ENCODE data around the gene EHBP1. TPM values are rescaled to one million over a fixed set of nuclear protein-coding genes. Genes with fewer than 3 reads are reported as not detected.

Gene EHBP1
- total RNA-seq, 2 donors from 2014 or later, result 22.6 to 32.1 TPM

DNA sequence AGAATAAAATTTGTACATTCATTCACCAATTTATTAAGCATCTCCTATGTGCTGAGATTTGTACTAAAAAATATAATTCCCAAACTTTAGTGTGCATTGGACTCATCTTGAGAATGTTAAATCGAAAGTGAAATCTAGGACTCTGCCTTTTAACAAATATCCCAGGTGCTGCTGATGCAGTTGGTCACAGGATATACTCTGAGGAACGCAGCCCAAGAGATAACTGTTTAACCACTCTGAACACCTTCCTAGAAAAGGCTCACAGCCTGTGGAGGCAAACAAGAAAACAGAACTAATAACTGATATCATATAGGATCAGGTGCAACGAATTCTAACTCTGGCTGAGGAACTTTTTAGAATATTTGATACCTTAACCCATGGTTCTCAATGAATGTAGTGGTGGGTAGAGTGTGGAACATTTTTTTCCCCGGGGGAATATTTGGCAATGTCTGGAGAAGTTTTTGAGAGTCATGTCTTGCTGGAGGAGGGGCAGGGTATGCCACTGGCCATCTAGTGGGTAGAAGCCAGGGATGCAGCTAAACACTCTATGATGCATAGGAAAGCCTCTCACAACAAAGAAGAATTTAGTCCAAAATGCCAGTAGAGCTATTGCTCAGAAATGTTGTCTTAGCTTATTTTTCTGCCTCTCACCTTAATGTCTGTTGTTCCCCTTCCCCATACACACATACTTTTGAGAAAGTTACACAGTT, 96.5 kb downstream of the EHBP1 start:
- intact Hi-C loops (cut with DNase I, micrococcal nuclease), result no loop called here
- DNase-seq, result no peak
- no peak for ATAC-seq

DNA sequence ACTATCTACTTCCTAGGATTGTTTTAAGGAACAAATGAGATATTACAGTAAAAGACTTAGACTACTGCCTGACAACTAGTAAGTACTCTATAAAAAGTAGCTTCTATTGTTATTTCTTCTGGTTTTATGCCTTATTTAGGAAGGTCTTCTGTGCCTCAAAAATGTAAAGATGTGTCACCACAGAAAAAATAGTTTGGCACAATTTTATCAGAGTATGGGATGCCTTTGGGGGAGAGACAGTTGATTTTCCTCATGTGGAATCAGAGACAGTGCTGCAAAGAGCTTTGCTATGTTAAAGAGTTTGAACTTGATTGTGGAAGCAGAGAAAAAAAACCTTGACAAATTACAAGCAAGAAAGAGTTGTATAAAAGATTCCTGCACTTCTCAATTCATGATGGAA, 98.4 kb downstream of the EHBP1 start:
- intact Hi-C loops (cut with DNase I, micrococcal nuclease), result no loop called here
- ATAC-seq (no peak), DNase-seq (no peak)

DNA sequence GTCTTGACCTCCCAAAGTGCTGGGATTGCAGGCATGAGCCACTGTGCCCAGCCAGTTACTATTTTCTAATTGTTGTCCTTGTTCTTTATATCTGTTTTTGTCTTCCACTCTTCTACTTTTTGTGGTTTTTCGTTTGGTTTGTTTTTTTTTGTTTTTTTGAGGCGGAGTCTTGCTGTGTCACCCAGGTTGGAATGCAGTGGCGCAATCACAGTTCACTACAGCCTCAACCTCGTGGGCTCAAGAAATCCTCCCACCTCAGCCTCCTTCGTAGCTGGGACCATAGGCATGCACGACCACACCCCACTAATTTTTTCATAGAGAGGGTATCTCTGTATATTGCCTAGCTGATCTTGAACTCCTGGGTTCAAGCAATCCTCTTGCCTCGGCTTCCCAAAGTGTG, 100.7 kb downstream of the EHBP1 start:
- DNase-seq (no peak), ATAC-seq (no peak)
- intact Hi-C loops (cut with DNase I, micrococcal nuclease), result no loop called here

DNA sequence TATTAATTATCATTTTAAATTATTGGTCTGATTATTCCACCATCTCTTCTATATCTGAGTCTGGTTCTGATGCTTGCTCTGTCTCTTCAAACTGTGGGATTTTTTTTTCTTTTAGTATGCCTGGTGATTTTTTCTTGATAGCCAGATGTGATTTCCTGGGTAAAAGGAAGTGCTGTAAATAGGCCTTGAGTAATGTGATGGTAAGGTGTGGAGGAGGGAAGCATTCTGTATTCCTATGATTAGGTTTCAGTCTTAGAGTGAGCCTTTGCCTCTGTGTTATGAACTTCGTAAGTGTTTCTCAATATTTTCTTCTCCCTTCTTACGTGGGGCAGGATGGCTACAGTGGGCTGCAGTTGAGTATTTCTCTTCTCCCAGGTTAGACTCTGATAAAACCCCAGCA, 103.0 kb downstream of the EHBP1 start:
- DNase-seq, result no peak
- intact Hi-C loops (cut with DNase I, micrococcal nuclease), result no loop called here
- no peak for ATAC-seq

DNA sequence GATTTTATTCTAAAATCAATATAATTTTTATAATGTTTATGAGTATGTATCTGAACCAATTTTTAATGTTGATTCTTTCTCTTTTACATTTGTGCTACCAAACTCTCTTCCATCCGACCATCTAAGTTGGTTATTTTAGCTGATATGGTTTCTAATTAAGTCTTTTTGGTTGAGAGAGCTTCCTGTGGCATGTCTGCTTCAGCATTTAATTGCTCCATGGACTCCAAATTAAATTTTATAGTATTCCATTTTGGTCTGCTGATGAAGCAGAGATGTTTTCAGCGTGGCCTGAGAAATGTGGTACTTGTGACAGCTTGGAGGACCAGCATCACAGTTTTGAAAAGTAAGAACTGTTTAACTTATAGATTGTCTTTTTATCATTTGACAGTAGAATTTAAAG, 105.6 kb downstream of the EHBP1 start:
- ATAC-seq (no peak), DNase-seq (no peak)
- intact Hi-C loops (cut with DNase I, micrococcal nuclease), result no loop called here

DNA sequence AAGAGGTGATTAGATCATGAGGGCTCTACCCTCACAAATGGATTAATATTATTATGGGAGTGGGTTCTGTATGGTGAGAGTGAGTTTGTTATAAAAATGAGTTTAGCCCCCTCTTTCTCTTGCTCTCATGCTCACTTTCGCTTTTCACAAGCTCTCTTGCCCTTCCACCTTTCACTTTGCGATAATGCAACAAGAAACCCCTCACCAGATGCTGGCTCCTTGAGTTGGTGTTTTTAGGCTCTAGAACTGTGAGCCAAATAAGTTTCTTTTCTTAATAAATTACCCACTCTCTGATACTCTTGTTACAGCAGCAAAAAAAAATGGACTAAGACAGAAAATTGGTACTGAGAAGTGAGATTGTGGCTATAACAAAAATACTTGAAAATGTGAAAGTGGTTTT, 106.5 kb downstream of the EHBP1 start:
- ATAC-seq (no peak), DNase-seq (no peak)
- intact Hi-C loops (cut with DNase I, micrococcal nuclease), result no loop called here

DNA sequence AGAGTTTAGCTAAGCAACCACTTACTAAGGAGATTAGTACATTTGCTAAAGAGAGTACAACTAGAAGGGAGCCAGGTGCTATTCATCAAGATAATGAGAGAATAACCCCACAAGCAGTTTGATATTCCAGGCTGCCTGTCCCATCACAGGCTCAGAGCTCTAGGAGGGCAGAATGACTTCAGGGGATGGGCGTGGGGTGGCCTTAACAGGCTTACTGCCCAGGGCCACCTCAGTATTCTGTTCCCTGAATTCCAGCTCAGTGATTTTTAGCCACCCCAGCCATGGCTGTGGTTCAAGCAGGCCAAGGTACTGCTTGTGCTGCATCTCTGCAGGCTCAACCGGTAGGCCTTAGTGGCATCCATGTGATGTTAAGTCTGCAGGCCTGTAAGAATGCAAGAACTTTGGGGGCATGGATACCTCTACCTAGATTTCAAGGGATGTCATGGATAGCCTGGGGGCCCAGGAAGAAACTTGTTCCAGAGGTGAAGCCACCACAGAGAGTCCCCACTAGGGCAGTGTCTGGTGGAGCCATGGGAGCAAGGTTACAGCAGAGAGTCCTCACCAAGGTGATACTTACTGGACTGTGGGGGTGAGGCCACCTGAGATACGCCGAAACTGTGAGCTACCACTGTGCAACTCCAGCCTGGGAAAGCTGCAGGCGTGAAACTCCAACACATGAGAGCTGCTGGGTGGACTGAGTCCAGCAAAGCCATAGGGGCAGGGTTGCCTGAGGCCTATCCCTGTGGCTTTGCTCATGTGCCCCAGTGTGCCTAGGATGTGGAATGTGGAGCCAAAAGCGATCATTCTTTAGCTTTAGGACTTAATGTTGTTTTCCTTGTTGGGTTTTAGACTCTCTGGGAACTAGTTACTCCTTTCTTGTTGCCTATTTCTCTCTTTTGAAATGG, 107.7 kb downstream of the EHBP1 start:
- DNase-seq, result no peak

DNA sequence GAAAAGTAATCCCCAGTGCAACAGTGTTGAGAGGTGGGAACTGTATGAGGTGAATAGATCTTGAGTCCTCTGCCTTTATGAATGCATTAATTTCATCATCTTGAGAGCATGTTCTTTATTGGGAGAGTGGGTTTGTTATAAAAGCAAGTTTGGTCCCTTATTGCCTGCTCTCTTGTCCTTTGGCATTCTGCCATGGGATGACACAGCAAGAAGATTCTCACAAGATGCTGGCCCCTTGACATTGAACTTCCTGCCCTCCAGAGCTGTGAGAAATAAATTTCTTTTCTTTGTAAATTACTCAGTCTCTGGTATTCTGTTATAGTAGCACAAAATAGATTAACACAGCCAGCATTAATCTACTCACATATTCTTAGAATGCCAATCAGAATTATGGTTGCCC, 108.6 kb downstream of the EHBP1 start:
- intact Hi-C loops (cut with DNase I, micrococcal nuclease), result no loop called here
- no peak for ATAC-seq
- DNase-seq, result no peak

More for the DNA sequence above, 107.7 kb downstream of the EHBP1 start:
- no peak for ATAC-seq
- intact Hi-C loops (cut with DNase I, micrococcal nuclease), result no loop called here

DNA sequence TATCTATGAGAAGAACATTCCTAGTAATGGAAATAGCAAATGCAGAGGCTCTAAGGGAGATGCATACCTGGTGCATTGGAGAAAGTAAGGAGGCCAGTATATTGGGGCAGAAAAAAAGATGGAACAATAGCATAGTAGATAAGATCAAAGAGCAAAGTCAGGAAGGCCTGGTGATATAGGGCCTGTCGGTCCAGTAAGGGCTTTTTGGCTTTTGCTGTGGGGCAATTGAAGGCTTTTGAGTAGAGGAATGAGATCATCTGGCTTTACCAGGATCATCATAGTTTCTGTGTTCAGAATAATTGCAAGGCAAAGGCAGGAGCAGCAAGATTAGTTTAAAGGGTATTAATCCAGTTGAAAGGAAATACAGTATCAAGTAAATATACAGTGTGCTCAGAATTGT, 111.8 kb downstream of the EHBP1 start:
- ATAC-seq, result no peak
- intact Hi-C loops (cut with DNase I, micrococcal nuclease), result no loop called here
- no peak for DNase-seq

DNA sequence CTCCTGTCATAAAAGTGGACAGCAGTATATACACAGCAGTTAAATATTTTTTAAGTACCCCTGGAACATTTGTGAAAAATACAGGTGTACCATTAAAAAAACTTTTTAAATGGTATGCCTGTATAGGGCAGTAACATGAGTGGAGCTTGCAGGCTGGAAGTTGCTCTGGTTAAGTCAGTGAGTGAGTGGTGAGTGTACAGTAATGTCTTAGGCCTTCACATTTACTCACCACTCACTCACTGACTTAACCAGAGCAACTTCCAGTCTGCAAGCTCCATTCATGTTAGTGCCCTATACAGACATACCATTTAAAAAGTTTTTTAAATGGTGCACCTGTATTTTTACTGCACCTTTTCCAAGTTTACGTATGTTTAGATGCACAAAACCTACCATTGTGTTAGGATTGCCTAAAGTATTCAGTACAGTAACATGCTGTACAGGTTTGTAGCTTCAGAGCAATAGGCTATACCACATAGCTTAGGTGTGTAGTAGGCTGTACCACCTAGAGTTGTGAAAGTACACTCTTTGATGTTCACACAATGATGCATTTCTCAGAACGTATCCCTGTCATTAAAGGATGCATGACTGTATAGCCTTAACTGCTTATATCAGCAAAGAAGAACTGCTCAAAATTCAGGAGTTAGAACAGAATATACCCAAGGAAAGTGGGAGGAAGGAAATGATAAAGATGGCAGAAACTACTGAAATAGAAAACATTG, 112.6 kb downstream of the EHBP1 start:
- DNase-seq (no peak), ATAC-seq (no peak)
- intact Hi-C loops (cut with DNase I, micrococcal nuclease), result no loop called here

DNA sequence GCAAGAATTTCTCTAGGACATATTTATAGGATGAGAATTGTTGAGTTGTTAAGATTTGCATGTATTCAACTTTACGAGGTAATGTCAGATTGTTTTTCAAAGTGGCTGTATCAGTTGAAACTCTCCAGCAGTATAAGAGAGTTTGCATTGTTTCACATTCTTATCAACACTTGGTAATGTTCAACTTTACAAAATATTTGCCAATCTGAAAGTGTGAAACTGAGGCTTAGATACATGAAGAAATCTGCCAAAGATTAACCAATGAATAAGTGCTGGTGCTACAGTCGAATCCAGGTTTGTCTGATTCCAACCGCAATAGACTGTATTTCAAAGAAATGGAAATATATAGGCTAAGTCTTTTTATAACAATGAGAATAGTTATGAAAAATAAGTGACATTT, 117.0 kb downstream of the EHBP1 start:
- no peak for DNase-seq
- intact Hi-C loops (cut with DNase I, micrococcal nuclease), result no loop called here
- ATAC-seq, result no peak

DNA sequence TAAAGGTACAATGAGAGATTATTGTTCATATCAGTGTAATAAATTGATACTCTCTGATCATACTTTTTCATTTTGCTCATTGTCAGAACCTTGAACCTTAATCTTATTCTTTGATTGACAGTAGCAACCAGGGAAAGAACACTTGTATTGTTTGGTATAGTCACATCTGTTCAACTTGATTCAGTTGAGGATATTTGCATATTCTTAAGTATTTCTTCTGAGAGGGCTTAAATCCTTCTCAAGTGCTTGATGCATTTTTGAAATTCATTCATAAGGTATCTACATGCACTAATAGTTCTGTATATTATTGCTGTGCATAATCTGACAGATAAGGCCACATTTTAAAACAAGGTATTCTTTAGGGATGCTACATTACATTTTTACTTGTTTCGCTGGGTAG, 118.9 kb downstream of the EHBP1 start:
- no peak for ATAC-seq
- DNase-seq, result no peak
- intact Hi-C loops (cut with DNase I, micrococcal nuclease), result no loop called here

DNA sequence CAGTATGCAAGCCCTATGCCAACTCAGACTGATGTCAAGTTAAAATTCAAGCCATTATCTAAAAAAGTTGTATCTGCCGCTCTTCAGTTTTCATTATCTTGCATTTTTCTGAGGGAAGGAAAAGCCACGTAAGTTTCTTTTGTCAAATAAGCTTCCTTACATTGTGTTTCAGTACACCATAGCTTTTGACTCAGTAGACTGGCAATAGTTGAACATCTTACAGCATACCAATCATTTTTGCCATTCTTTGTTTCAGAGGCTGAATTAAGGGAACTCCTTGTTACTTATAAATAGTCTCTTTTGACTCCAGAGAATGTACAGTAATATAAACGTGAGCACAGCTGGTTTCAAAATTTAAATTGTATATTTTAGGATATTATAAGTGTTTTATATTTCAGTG, 120.6 kb downstream of the EHBP1 start:
- ATAC-seq (no peak), DNase-seq (no peak)
- intact Hi-C loops (cut with DNase I, micrococcal nuclease), result no loop called here

DNA sequence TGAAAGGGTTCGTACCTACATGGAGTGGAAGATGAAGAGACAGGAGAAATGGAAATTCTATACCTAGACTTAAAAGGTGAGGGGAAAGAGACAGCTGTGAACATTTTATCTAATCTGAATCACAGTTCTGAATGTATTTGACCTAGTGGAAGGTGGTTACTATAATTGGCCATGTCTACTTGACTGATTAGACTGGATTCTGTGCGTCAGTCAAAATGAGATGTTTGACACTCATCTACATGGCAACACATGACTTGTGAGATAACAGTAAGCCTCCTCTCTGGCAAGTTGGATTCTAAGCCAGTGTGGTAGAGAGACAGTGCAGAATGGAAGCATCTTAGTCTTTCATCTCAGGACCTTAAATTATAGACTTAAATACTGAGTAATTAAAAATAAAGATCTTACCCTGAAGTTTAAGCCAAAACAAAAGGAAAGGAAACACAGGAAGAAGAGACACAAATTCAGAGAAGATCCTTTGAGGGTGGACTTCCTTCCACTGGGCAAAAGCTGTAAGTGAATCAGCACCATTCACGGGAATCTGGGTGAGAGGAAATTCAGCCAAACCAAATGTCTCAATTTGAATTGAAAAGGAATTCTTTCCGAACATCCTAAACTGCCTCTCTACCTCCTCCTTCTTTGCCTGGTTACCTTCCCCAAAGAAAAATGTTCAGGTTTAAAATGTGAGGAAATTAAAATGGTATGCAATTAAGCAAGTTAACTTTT, 121.6 kb downstream of the EHBP1 start:
- DNase-seq (no peak), ATAC-seq (no peak)
- intact Hi-C loops (cut with DNase I, micrococcal nuclease), result no loop called here

DNA sequence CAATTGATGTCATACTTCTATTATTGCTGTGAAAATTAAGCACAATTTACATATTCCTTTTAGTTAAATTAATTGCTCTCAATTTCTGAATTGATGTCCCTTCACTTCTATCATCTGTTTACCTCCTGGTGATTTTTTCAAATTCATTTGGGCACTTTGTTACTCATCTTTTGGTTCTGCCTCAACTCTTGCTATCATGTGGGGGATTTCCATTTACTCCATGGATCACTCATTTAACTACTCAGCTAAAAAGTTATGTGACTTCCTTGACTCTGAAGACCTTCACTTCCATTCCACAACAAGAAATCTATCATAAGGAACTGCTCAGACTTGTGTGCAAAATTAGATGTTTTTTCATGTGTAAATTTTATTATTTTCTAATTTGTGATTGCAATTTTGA, 126.2 kb downstream of the EHBP1 start:
- ATAC-seq (no peak), DNase-seq (no peak)
- intact Hi-C loops (cut with DNase I, micrococcal nuclease), result no loop called here

DNA sequence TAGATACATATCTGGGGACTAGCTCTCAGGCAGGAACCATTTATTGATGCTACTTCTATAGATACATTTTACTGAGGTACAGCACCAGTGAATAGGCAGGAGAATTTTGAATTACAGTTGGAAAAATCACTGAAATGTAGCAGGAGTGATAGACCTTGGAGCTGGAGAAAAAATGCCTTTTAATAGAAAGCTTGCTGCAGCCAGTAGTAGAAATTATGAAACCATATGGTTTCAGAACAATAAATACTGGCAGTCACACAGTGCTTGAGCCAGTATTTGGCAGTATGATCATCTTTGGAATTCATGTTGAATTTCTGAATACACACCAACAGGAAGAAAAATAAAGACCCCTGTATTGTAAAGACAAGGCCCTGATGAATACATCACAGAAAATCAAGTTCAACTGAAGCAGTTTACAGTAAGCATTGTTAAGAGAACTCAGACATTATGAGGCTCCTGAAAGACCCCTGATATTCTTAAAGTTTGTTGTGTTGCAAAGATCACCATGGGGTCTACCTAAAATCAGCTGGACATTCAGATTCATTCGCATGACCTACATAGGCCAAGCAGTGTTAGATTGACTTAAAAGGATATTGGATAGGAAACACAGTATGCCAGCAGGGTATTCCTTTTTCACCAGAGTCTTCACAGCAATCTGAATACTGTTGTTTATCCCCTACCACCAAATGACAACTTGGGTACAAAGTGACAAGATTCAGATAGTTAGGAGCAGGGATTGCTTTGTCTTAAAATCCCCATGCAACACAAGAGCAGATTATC, 139.0 kb downstream of the EHBP1 start:
- ATAC-seq (no peak), DNase-seq (no peak)
- intact Hi-C loops (cut with DNase I, micrococcal nuclease), result no loop called here

DNA sequence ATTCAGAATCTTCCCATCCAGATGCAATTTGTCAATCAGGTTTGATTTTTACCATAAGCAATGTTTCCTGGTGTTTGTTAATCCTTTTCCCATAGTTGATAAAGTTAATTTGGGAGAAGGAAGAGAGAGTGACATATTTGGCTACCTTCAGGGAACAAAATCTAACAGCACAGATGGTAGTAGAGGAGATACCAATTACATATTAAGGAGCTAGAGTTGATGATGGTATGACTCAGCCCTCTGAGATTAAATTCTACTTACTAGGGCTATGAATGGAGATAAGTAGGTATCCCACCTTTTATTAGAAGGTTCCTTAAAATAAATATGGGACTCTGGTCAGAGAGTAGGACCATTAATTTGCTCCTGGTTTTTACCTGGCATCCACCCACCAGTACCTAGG, 139.7 kb downstream of the EHBP1 start:
- no peak for DNase-seq
- intact Hi-C loops (cut with DNase I, micrococcal nuclease), result no loop called here

DNA sequence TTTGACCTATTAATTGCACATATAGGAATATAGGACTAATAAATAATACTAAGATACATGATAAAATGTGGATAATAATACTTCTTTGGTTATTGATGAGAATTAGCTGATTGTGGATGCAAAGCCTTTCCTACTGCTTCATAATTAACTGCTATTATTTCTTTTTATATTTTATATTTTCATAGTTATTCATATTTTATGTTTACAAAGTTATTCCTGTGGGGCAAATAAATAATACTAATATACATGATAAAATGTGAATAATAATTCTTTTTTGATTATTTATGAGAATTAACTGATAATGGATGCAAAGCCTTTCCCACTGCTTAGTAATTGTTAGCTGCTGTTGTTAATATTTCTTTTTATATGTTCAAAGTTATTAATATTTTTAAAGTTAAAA, 146.7 kb downstream of the EHBP1 start:
- ATAC-seq (no peak), DNase-seq (no peak)
- intact Hi-C loops (cut with DNase I, micrococcal nuclease), result no loop called here

More for the DNA sequence above, 139.7 kb downstream of the EHBP1 start:
- no peak for ATAC-seq
